Measurements from ENCODE around the gene CYP26B1.

The CYP26B1 gene

DNA sequence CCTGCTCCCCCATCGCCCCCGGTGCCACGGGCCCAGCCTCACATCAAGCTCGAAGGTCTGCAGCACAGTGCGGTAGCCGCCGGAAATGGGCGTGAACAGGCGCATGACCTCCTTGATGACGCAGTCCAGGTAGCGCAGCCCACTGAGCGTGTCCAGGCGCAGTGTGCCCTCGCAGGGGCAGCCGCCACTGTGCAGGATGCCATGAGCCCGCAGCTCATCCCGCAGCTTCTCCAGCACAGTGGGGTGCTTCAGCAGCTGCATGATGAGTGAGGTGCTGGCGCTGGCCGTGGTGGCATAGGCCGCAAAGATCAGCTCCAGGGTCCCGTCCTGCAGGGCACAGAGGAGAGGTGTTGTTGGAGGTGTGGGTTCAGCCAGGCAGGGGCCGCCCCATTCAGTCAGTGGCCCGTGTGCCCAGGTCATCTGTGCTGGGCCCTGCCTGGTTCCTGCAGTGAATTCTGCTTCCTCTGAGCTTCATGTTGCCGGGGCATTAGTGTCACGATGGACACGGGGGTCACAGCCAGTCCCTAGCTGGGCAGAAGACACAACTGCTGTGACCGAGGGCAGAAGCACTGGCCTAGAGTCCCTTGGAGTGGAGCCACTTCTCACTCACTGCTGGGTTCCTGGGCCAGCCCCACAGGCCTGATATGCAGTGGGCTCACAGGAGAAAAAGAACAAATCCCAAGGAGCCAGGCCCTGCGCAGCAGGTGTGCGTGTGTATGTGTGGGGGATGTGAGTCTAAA is 14.5 kb downstream of the CYP26B1 start:
- DNase-seq (ENCODE audit: low spot score), result no peak
- ChIA-PET POLR2A (ENCODE audit: low non-redundant PET) (no interaction called here), CTCF (interaction anchor here (0.6 kb wide), 1 partner anchor 741 kb away, joined by 3 read pairs; no protein-coding TSS in a partner anchor)
- TF ChIP-seq, protein P1, sequence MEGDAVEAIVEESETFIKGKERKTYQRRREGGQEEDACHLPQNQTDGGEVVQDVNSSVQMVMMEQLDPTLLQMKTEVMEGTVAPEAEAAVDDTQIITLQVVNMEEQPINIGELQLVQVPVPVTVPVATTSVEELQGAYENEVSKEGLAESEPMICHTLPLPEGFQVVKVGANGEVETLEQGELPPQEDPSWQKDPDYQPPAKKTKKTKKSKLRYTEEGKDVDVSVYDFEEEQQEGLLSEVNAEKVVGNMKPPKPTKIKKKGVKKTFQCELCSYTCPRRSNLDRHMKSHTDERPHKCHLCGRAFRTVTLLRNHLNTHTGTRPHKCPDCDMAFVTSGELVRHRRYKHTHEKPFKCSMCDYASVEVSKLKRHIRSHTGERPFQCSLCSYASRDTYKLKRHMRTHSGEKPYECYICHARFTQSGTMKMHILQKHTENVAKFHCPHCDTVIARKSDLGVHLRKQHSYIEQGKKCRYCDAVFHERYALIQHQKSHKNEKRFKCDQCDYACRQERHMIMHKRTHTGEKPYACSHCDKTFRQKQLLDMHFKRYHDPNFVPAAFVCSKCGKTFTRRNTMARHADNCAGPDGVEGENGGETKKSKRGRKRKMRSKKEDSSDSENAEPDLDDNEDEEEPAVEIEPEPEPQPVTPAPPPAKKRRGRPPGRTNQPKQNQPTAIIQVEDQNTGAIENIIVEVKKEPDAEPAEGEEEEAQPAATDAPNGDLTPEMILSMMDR (conservative IDR thresholded peaks at IDR 0.05; ENCODE audit: low read depth), result no peak
- no peak overlapping the region for H3K27ac ChIP-seq

DNA sequence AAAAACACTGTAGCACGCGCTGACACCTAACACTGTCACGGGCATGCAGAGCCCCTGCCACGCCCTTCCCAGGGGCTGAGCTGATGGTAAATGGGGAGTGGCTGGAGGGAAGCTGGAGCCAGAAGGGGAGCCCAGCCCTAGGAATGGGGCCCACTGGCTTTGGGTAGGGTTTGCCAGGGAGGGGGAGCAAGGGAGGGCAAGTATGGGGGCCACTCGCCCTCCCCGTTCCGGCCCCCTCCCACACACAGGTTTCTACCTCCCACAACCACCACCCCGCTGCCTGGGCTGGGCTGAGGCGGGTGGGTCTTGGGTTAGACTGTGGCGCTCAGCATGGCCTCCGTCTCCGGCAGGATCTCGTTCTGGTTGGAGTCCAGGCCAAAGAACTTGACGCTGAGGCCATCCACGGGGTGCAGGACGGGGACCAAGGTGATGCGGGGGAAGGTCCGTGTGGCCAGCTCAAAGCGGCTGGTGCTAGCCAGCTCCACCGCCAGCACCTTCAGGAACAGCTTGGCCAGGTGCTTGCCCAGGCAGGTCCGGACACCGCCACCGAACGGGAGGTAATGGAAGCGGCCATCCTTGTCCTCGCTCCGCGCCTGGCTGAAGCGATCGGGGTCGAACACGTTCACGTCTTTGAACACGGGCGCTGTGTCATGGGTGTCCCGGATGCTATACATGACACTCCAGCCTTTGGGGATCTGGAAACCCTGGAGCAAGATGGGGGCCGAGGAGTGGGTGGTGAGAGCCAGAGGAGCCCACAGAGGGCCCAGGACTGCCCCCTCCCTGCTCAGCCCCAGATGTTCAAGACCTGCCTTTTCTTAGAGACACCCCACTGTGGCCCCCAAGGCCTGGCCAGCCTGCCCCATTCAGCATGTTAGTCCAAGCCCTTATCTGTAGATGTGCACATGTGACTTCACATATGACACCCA is 15.5 kb downstream of the CYP26B1 start:
- no peak for DNase-seq (ENCODE audit: low spot score)
- POLR2A ChIA-PET (ENCODE audit: low non-redundant PET), result no interaction called here
- TF ChIP-seq, protein P1 (conservative IDR thresholded peaks at IDR 0.05; ENCODE audit: low read depth), result no peak
- CTCF ChIA-PET, result interaction anchor here (0.6 kb wide), 1 partner anchor 420 kb away, joined by 3 read pairs; no protein-coding TSS in a partner anchor
- no peak overlapping the region for H3K27ac ChIP-seq

DNA sequence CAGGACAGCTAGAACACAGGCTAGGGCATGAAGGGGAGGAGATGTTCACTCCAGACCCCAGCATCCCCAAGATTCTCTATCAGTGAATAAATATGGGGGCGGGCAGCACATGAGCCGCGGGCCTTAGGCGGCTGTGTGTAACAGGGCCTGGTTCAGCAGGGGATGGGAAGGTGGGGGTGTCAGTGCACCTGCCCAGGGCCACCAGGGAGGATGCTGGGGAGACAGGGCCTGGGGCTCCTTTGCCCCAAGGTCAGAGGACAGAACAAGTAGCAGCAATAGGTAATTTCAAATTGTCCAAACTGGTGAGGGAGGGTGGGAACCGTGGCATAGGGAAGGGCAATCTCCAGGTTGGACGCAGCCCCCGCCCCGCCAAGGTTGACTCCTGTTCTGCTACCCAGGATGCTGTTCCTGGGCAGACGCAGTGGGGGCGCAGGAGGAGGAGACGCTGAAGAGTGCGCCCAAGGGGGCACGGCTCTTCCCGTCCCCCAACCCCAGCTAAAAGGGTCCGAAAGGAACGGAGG is 16.2 kb downstream of the CYP26B1 start:
- peak overlapping the region; percentile 83 for H3K27ac ChIP-seq
- ChIA-PET POLR2A (ENCODE audit: low non-redundant PET) (no interaction called here), CTCF (interaction anchor here (0.6 kb wide), 2 partner anchors 419 to 592 kb away, joined by 3 read pairs; no protein-coding TSS in a partner anchor)
- no peak for DNase-seq (ENCODE audit: low spot score)
- TF ChIP-seq, protein P1 (conservative IDR thresholded peaks at IDR 0.05; ENCODE audit: low read depth), result no peak

DNA sequence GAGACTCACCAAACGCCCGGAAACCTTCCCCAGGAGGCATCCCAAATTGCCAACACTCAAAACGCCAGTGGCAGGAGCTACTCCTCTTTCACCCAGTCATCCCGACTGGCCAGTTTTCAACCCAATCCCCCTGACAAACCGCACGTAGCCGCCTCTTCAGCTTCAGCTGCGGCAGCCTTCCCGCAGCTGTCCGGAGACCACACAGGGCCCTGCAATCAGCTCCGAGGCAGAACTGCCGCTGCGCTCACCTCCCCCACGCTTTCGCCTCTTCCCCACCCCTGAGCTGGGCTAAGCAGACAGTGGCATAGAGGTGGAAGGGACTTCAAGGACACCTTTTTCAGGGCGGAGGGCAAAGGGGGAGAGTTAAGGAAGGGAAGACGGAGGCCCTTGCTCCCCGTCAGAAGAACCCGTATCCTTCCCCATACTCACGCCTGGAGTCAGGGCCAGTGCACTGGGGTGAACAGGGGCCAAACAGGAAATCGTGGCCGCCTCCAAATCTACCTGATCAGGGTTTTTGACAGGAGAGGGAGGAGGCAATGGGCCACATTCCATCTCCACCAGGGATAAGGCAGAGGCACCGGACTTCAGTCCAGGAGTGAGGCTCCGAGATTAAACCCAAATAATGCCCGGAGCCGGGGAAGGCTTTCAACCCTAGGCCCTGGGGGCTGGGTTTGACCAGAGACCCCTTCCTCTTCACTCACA is 16.9 kb downstream of the CYP26B1 start:
- ChIA-PET CTCF (interaction anchor here (0.6 to 0.7 kb wide), 2 partner anchors 591 to 662 kb away, joined by 3 to 4 read pairs; no protein-coding TSS in a partner anchor), POLR2A (ENCODE audit: low non-redundant PET) (no interaction called here)
- TF ChIP-seq, protein P1 (conservative IDR thresholded peaks at IDR 0.05; ENCODE audit: low read depth), result no peak
- peak overlapping the region; percentile 83 for H3K27ac ChIP-seq
- no peak for DNase-seq (ENCODE audit: low spot score)

DNA sequence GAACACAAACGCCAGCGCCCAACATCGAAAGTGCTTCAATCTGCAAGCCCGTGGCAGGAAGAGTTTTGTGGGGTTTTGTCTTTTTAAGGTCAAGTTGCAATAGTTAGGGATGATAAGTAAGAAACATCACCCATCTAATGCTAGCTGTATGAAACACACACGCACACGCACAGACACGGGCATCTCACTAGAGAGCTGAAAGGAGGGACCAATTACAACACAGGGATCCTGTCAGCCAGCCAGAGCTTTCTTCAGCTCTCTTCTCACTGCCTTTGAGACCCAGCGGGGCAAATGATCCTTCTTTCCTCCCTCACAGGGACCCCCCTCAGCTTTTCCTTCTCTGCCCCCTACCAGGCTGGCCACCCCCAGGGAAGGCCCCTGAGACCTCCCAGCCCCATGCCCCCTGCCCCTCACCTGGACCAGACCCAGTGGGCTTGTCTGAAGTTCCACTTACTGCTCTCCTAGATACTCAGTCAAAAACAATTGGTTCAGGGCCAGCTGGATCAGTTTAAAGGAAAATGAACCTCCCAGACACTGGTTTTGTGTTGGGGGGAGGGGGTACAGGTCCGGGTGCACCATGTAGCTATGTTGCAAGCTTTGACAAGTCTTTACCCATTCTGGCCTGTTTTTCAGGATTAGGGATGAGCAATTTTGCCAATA is 17.9 kb downstream of the CYP26B1 start:
- POLR2A ChIA-PET (ENCODE audit: low non-redundant PET), result no interaction called here
- peak overlapping the region; percentile 83 for H3K27ac ChIP-seq
- CTCF ChIA-PET, result interaction anchor here (0.6 to 0.7 kb wide), 2 partner anchors 33 to 663 kb away, joined by 4 read pairs; no protein-coding TSS in a partner anchor
- TF ChIP-seq, protein P1 (conservative IDR thresholded peaks at IDR 0.05; ENCODE audit: low read depth), result no peak
- DNase-seq (ENCODE audit: low spot score), result peak; percentile 45
